ENCODE results near the gene HMBS.
"Not testable (repeated sequence)": the region's sequence is repeated elsewhere in the genome, so short reads cannot be mapped to it uniquely, and the experiment has no call there.

Gene HMBS

GRCh38 chr11:119100246-119100970, 15.7 kb downstream of the HMBS start:
- DNase-seq (ENCODE audit: low spot score) = no peak
- TF ChIP-seq CTCF (IDR thresholded peaks at IDR 0.05; ENCODE audit: poor library complexity, severe bottlenecking) = peak; percentile 73
- H3K27me3 ChIP-seq (ENCODE audit: insufficient read depth, poor library complexity, severe bottlenecking) = no peaks in the 10 kb centered on the region
- ATAC-seq (ENCODE audit: low read depth) = no peak
- peak overlapping the region; percentile 83 for H3K27ac ChIP-seq (ENCODE audit: poor library complexity, severe bottlenecking)
- H3K36me3 ChIP-seq (ENCODE audit: low read depth) = peaks cover 34% of the 10 kb centered on the region
- H3K9me3 ChIP-seq (ENCODE audit: severe bottlenecking) = no peaks in the 10 kb centered on the region
- H3K4me3 ChIP-seq (ENCODE audit: severe bottlenecking) = peak overlapping the region; percentile 66
- H3K4me1 ChIP-seq (ENCODE audit: insufficient read depth, poor library complexity, severe bottlenecking) = peaks cover 4% of the 10 kb centered on the region

- ATAC-seq (ENCODE audit: low read depth) (peak; percentile 19), DNase-seq (ENCODE audit: low spot score) (no peak)
Observed at GRCh38 chr11:119100994-119101758, 16.5 kb downstream of the HMBS start.

GRCh38 chr11:119101759-119102423, 17.2 kb downstream of the HMBS start, which contains the start of gene DPAGT1:
Gene DPAGT1 (minus strand): TSS chr11:119101853. CDS start chr11:119101655, 198 bp downstream.
- Histone ChIP-seq H3K27me3 (ENCODE audit: insufficient read depth, poor library complexity, severe bottlenecking) (no peaks in the 10 kb centered on the region), H3K27ac (ENCODE audit: poor library complexity, severe bottlenecking) (peak within 1 kb of the TSS; percentile 83), H3K4me3 (ENCODE audit: severe bottlenecking) (peak within 1 kb of the TSS; percentile 66), H3K9me3 (ENCODE audit: severe bottlenecking) (no peaks in the 10 kb centered on the region), H3K4me1 (ENCODE audit: insufficient read depth, poor library complexity, severe bottlenecking) (peaks cover 4% of the 10 kb centered on the region), H3K36me3 (ENCODE audit: low read depth) (peaks cover 26% of the 10 kb centered on the region)
- no peak for TF ChIP-seq CTCF (IDR thresholded peaks at IDR 0.05; ENCODE audit: poor library complexity, severe bottlenecking)
- peak; percentile 87 for ATAC-seq (ENCODE audit: low read depth)
- peak; percentile 96 for DNase-seq (ENCODE audit: low spot score)

More at GRCh38 chr11:119100994-119101758, 16.5 kb downstream of the HMBS start:
- no peak for TF ChIP-seq CTCF (IDR thresholded peaks at IDR 0.05; ENCODE audit: poor library complexity, severe bottlenecking)
- Histone ChIP-seq H3K9me3 (ENCODE audit: severe bottlenecking) (no peaks in the 10 kb centered on the region), H3K36me3 (ENCODE audit: low read depth) (peaks cover 30% of the 10 kb centered on the region), H3K27ac (ENCODE audit: poor library complexity, severe bottlenecking) (peak overlapping the region; percentile 83), H3K27me3 (ENCODE audit: insufficient read depth, poor library complexity, severe bottlenecking) (no peaks in the 10 kb centered on the region), H3K4me3 (ENCODE audit: severe bottlenecking) (peak overlapping the region; percentile 66), H3K4me1 (ENCODE audit: insufficient read depth, poor library complexity, severe bottlenecking) (peaks cover 4% of the 10 kb centered on the region)

- H3K27me3 ChIP-seq (ENCODE audit: insufficient read depth, poor library complexity, severe bottlenecking); H3K4me1 ChIP-seq (ENCODE audit: insufficient read depth, poor library complexity, severe bottlenecking); DNase-seq (ENCODE audit: low spot score); H3K9me3 ChIP-seq (ENCODE audit: severe bottlenecking); ATAC-seq (ENCODE audit: low read depth): not testable (repeated sequence)
- Histone ChIP-seq H3K27ac (ENCODE audit: poor library complexity, severe bottlenecking) (peak overlapping the region; percentile 83), H3K36me3 (ENCODE audit: low read depth) (peaks cover 13% of the 10 kb centered on the region), H3K4me3 (ENCODE audit: severe bottlenecking) (peak overlapping the region; percentile 66)
Observed at GRCh38 chr11:119103161-119103664, 18.5 kb downstream of the HMBS start.

GRCh38 chr11:119103793-119104192, 19.1 kb downstream of the HMBS start:
- no peak for TF ChIP-seq CTCF (IDR thresholded peaks at IDR 0.05; ENCODE audit: poor library complexity, severe bottlenecking)
- peak overlapping the region; percentile 83 for H3K27ac ChIP-seq (ENCODE audit: poor library complexity, severe bottlenecking)
- peaks cover 4% of the 10 kb centered on the region for H3K4me1 ChIP-seq (ENCODE audit: insufficient read depth, poor library complexity, severe bottlenecking)
- DNase-seq (ENCODE audit: low spot score) (no peak), ATAC-seq (ENCODE audit: low read depth) (no peak)
- peaks cover 7% of the 10 kb centered on the region for H3K36me3 ChIP-seq (ENCODE audit: low read depth)
- no peaks in the 10 kb centered on the region for H3K27me3 ChIP-seq (ENCODE audit: insufficient read depth, poor library complexity, severe bottlenecking)
- no peaks in the 10 kb centered on the region for H3K9me3 ChIP-seq (ENCODE audit: severe bottlenecking)
- H3K4me3 ChIP-seq (ENCODE audit: severe bottlenecking) = no peak overlapping the region

All from RWPE2 (cell line).